Tibial nerve (tissue), 4 donors: ENCODE measurements around the gene PTPRE.

Experiments used
- CTCF ChIP-seq, 5 experiments: fragments of 200-600 bp in 3 of 5; fragments of 450-650 bp in 2 of 5; sonication (generic) in 3 of 5; IDR thresholded peaks; one replicate each; pipeline ENCODE4 v1.5.1; 2016 to 2019; ENCODE audit warnings: antibody characterized with exemption in 5 of 5, mild to moderate bottlenecking in 3 of 5, moderate library complexity in 2 of 5
- EP300 ChIP-seq, 2 donors: sonication (generic); formaldehyde crosslinking; IDR thresholded peaks; one replicate each; pipeline ENCODE4 v1.6.1; 2017; ENCODE audit warnings: antibody characterized with exemption in 2 of 2, mild to moderate bottlenecking in 1 of 2

GRCh38 chr10:127906548-127907377, at the start of gene PTPRE:
- TF ChIP-seq EP300 (IDR thresholded peaks at IDR 0.05) = no peak
- peak; percentile 68 to 99 (median 96) for TF ChIP-seq CTCF (IDR thresholded peaks at IDR 0.05)
